AG09319 (cell line): ENCODE results near the gene GUCY1A1.

Source experiments
- DNase-seq: peaks from one replicate; pipeline ENCODE4 v3.0.0-alpha.2; 2010; ENCODE audit warnings: low read depth; ENCODE audit errors: extremely low read depth
- CTCF ChIP-seq: IDR thresholded peaks from 2 replicates; pipeline ENCODE4 v1.5.1; 2011; ENCODE audit warnings: low read depth, mild to moderate bottlenecking, inconsistent platforms, low read length, moderate library complexity

The GUCY1A1 gene

GRCh38 chr4:155735496-155735895, 68.8 kb downstream of the GUCY1A1 start:
- no peak for DNase-seq
- no peak for TF ChIP-seq CTCF

- TF ChIP-seq CTCF, result no peak
- DNase-seq, result no peak
Measured at GRCh38 chr4:155738548-155738947, 71.9 kb downstream of the GUCY1A1 start.

GRCh38 chr4:155741546-155741945, 74.9 kb downstream of the GUCY1A1 start:
- TF ChIP-seq CTCF, result no peak
- no peak for DNase-seq

- no peak for DNase-seq
- no peak for TF ChIP-seq CTCF
Measured at GRCh38 chr4:155742310-155743015, 75.8 kb downstream of the GUCY1A1 start.

- DNase-seq, result no peak
- no peak for TF ChIP-seq CTCF
Measured at GRCh38 chr4:155745984-155746383, 79.3 kb downstream of the GUCY1A1 start.

- no peak for TF ChIP-seq CTCF
- DNase-seq, result no peak
Measured at GRCh38 chr4:155748039-155748438, 81.4 kb downstream of the GUCY1A1 start.

- TF ChIP-seq CTCF, result no peak
- no peak for DNase-seq
Measured at GRCh38 chr4:155749041-155749440, 82.4 kb downstream of the GUCY1A1 start.
